Mucosa of gallbladder (tissue), 1 donor: Measurements from ENCODE around the gene IL17B. TPM values are rescaled to one million over a fixed set of nuclear protein-coding genes. Genes with fewer than 3 reads are reported as not detected.
A peak's percentile ranks its signal among the peaks of the same experiment; 100 is the strongest.

Experiments
- DNase-seq: peaks from one replicate; pipeline ENCODE4 v3.0.0-alpha.2; 2020; ENCODE audit warnings: low spot score
- total RNA-seq: library from RNA; stranded (reverse); gene quantifications from one replicate; pipeline ENCODE4 v1.2.1, GENCODE V29; 2021
- donor health status: DM: no; HTN: no; CAD: no.

IL17B gene
- total RNA-seq, 1 donor from 2014 or later: 0.52 TPM

DNA sequence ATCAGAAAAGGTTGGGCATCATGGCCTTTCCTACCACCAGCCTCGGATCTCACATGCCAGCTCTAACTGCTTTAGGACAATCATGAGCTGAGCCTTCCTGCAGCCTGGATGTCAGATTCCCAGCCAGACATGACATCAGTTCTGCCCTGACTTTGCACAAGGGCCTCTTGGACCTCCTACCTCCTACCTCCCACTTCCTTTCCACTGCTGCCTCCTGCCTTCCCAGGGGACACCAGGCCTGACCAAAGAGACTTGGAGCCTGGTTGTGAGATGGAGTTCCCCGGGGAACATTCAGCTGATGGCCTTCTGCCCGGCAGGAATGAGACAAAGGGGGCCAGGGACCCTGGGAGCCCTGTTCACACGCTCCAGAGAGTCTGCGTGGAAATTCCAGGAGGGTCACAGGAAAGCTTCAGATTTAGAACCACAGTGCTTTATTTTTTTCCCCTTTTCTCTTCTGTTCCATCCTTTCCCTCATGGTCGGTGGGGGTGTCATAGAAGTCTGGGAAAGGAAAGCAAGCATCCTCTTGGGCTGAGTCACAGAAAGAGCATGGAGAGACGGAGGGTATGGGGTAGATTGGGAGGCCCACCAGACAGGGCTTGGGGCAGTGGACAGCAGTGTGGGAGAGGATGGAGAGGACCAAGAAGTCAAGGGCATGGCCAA is 35.4 kb upstream of the IL17B start:
- no peak for DNase-seq

DNA sequence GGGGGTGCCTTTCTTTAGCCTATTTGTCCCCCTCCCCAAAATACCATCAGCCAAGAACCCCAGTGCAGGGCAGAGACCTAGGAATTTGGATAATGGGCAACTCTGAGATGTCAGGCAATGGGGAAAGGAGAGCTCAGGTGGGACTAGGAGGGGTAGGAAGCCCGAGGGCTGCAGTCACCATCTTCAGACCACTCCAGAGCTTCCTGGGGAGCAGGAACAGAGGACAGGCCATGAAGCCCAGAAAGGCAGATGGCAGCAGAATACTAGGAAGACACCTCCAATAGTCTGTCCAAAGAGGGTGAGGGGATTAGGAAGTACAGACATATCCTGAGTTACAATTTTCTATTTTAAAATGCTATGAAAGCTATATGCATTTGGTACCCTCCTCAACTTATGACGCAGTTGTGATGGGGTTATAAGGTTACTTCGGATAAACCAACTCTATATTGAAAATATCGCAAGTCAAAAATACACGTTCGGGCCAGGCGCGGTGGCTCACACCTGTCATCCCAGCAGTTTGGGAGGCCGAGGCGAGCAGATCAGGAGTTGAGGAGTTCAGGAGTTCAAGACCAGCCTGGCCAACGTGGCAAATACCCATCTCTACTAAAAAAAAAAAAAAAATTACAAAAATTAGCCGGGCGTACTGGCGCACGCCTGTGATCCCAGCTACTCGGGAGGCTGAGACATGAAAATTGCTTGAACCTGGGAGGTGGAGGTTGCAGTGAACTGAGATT is 34.6 kb upstream of the IL17B start:
- no peak for DNase-seq

DNA sequence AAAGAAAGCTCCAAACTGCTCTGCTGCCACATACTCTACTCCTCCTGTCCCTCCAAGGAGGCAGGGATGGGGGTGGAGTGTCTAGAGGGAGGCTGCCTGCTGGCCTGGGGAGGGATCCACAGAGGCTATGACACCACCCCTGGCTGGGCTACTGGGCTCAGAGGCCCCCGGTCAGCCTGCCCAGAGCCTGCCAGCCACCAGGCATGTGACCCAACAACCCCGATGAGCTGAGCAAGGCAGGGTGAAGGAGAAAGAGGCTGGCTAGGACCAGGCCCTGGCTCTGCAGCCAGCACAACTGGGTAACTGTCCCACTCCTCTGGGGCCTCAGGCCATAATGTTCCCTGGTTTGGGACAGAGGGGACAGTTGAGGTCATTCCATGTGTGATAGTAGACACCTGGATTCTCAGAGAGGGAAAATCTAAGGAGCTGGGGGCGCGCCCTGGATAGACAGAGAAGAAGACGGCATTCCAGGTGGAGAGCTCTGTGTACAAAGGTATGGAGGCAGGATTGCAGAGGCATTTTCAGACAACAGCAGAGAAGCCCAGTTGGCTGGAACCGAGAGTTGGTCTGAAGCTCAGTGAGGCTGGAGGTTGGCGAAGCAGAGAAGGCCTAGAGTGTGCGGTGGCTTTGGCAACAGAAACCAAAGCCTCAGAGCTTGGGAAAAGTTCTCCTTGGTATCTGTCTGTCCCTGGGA is 33.8 kb upstream of the IL17B start:
- no peak for DNase-seq

DNA sequence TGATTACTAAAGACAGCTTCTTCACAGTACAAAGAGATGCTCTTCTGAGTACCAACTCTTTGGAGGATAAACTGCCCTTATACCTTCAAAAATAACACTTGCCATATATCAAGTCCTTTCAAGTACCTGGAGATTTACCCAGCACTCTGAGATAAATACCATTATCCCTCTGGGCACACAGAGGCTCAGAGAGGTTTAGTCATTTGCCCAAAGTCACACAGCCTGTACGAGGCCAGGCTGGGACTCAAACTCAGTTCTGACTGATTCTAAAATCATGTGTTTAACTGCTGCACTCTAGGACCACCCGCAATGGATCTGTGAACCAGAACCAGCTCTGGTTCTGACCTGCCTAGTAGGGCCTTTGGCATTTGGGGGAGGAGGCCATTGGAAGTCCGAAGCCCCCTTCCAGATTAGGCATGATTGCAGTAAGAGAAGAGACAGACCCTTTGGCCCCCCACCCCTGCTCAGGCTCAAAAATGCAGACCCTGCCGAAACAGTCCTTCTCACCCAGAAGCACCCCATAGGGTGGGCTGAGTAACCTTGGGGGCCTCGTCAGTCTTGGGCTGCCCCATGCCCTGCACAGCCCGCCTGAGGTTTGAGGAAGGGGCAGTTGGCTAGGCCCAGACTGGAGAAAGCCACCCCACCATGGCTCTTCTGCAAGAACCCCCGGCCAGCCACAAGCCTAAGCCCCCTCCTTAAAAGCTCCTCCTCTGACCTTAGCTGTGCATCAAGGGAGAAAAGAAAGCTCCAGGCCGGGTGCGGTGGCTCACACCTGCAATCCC is 32.8 kb upstream of the IL17B start:
- no peak for DNase-seq

DNA sequence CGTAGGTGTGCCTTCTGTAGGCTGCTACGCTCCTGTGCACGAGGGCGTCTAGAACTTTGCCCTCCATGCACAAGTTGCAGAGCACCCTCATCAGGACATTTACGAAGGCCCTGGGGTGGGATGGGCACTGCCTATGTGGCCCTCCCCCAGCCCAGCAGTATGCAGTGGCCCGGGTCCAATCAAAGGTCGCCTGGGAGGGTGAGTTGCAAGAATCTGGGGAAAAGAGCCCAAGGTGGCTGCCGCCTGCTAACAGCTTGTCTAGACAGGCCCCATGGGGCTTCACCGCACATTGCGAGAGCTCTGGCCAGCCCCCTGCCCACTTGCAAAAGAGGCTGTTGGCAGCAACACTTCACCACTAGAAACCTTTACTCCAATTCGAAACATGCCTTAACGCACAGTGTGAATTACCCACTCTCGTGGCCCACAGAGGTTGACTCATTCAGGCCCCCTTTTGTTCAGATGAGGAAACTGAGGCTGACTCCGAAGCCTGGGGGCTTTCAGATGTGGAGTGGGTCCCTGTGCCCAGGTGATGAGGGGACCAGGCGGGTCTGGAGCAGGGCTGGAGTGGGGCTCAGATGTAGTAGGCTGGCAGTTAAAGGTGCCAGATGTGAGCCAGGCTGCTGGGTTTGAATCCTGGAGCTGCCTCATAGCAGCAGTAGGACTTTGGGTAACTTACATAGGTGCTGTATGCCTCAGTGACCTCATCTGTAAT is 31.8 kb upstream of the IL17B start:
- DNase-seq: no peak

DNA sequence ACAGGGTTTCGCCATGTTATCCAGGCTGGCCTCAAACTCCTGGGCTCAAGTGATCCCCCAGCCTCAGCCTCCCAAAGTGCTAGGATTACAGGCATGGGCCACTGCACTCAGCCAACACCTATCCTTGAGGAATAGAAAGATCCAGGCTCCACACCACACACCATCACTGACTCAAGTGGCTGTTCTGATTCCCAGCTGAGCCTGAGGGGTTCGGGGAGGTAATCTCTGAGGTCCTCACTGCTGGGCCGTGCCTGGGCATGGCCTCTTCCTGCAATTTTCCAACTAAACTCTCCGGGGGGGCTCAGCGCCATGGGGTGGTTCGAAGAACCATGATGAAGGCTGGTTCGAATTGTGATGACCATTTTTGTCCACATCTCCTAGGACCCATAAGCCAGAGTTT is 31.0 kb upstream of the IL17B start:
- no peak for DNase-seq

DNA sequence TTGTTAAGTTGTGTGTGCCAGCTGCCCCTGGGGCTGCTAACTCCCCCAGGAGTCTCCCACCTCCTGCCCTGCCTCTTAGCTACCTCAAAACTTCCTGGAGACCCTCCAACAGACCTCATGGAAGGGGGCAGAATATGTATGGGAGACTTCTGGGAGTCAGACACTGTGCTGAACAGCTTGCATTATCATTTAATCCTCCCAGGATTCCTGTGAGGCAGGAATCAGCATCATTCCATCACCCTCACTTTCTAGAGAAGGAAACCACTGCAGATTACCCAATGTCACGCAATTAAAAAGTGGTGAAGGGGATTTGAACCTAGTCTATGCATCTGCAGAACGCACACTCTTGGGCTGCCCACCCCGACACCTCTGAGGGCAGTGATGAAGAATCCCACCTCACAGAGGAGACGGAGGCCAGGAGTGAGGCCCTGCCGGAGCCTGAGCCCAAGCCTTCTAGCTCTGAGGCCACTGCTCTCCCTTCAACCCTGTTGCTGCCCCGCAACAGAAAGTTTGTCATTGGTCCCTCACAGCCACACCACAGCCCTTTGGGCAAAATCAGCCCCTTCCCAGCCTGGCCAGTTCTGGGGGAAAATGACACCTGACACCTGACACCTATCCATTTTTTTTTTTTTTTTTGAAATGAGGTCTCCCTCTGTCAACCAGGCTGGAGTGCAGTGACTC is 30.3 kb upstream of the IL17B start:
- DNase-seq: no peak

DNA sequence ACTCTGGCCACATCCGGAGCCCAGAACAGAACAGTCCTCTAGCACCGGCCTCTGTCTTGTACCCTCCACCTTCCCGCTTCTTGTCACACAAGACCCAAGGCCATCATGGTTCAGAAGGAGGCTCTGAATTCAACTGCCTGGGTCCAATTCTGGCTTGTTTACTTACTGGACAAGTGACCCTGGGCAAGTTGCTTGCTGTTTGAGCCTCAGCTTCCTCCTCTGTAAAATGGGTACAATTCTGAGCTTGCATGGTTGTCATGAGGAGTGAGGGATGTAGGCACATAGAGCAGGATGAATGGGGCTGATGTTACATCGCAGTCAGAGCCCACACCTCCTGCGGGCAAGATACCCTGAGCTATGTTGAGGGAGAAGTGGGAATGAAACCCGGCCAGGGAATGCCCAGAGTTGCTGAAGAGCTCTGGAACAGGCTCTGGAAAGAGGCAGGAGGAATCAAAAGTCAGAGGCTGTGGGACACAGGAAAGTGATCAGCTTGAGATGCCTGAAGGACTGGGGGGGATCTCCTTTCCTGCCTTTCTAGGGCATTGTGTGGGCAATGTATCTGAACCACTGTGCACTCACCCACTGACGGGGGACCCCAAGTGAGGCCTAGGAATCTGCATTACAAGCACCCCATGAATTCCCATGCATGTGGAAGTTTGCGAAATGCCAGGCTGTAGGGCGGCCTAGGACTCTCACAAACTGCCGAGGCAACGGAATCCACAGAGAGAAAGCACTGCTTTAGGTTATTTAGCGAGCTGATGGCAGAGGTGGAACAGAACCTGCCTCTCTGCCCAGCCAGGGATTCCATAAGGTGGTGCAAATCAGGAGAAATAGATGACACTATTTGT is 29.4 kb upstream of the IL17B start:
- no peak for DNase-seq

DNA sequence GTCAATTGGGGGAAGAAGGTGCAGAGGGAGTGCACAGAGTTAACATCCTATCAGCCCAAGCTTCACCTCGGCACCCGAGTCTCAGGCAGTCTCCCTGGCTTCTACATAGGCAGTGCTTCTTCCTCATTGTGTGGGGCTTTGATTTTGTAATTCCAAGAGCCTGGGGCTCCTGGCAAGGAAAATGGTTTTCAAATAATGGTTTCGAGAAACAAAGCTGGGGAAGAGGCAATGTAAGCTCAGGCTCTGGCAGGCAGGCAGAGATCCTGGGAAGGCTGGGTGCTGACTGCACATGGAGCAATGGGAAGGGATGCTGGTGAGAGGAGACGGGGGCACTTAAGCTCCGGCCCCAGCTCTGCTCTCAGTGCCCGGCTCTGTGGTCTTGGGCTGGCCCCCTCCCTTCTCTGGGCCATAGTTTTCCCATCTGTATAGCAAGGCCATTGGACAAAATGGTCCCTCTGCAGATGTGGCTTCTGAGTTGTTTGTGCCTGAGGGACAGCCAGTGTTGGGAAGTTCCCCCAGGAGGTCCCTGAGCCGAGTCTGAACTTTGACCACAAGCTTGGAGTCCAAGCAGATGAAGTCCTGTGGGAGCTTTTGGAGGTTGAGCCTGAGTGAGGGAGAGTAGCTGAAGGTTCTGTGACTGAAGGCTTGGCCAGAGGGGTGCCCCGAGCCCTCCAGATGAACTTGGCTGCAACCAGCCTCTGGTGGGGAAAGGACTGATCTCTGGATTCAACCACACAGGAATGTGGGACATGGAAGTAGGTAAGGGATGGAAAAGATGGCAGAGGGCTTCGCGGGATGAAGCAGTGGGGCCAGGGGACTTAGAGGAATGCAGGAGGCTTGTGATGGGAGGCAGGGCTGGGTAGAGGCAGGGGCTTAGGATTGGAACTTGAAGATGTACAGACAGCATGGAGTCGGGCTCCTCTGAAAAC is 28.5 kb upstream of the IL17B start:
- no peak for DNase-seq

DNA sequence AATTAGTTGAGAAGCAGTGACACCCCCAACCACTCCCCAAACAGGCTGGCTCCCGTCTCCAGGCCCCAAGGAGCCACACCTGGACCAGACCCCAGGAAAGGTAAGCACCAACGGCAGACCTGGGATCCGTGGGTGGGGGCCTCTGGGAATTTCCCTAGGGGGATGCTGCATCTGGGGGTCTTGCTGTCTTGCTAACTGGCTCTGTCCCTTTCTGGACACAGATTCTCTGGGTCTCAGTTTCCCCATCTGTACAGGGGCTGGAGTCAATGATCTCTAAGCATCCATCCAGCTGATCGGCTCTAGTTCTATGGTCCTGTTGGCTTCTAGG is 27.9 kb upstream of the IL17B start:
- no peak for DNase-seq

DNA sequence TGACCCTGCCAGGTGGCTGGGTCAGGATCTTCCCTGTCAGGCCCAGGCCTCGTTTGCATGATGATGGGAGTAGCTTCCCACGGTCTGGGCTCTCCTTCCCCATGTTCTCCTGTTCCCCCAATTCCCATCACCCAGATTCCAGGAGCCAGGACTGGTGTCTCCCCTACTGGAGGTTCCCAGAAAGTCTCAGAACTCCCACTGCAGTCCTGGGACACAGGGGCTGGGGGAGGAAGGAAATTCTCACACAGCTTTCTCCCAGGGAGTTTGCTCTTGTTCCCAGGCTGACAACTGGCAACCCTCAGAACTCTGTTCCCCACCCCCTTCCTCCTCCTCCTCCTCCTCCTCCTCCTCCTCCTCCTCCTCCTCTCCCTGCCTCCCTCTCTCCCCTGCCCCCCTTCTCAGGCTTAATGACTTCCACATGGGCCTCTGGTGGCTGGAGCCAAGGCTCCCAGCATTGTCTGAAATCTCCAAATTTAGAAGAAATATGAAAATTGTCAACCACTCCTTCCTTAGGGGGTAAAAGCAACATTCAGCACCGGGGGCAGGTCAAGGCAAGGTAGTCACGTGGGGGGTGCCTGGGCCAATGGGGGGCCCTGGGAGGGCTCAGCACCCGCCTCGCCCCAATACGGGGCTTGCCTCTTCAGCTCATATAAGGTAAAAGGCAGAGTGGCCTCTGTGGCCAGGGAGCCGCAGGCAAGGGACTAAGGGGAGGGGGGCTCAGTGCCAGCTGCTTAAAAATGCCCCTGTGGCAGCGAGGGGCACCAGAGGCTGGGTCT is 27.3 kb upstream of the IL17B start:
- DNase-seq: peak; percentile 79

DNA sequence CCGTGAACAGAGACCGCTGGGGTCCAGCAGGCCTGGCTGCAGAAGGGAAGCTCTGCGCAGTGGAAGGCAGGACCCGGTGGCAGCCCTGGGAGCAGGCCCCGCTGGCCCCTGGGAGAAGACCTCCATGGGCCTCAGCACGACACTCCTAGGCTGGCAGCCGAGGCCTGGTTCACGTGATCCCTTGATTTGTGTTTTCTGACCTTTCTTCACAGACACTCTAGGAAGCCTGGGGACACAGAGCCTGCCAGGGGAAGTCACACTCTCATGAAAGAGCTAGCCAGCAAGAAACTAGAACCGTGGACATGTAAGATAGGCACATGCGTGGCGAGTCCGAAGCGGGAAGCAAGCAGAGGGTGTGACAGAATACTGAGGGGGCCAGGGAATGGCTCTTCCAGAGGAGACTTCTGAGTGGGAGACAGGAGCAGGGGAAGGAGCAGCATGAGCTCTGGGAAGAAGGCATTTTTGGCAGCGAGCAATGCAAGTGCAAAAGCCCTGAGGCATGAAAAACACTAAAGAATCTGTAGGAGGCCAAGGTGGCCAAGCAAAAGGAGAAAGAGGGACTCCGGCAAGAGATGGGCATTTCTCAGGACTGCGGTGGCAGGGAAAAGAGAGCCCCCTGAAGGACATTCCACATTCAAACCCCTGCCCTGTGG is 26.6 kb upstream of the IL17B start:
- no peak for DNase-seq

DNA sequence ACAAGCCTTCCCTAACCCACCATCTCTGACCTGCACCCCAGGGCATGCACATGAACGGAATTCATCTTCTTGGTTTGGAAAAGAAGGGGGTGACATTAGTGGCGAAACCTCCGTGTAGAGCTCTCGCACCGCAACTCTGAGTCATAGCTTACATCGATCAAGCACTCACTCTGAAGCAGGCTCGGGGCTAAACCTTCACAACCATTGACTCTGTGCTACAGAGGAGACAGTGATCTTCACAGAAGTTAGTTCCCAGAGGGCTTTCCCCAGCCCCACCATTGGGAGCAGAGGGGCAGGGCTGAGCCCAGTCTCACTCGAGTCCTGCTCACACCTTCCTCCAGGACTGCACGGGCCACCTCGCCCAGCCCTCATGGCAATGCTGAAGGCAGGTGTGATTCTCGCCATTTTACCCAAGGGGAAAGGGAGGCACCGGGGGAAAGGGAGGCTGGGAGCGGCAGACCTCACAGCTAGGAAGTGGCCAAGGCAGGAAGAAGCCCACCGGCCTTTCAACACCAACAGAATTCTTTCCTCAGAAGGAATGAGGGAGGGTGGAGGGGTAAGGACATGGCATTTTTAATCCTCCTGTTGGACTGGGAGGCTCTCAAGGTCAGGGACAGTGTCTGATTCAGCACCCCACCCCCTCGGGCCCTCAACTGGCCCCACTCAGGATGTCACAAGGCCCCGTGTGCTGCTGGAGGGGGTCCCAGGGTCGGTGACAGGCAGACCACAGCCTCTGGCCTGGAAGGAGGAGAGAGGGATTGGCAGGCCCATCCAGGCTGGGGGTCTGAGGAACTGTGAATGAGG is 25.9 kb upstream of the IL17B start:
- DNase-seq: no peak

DNA sequence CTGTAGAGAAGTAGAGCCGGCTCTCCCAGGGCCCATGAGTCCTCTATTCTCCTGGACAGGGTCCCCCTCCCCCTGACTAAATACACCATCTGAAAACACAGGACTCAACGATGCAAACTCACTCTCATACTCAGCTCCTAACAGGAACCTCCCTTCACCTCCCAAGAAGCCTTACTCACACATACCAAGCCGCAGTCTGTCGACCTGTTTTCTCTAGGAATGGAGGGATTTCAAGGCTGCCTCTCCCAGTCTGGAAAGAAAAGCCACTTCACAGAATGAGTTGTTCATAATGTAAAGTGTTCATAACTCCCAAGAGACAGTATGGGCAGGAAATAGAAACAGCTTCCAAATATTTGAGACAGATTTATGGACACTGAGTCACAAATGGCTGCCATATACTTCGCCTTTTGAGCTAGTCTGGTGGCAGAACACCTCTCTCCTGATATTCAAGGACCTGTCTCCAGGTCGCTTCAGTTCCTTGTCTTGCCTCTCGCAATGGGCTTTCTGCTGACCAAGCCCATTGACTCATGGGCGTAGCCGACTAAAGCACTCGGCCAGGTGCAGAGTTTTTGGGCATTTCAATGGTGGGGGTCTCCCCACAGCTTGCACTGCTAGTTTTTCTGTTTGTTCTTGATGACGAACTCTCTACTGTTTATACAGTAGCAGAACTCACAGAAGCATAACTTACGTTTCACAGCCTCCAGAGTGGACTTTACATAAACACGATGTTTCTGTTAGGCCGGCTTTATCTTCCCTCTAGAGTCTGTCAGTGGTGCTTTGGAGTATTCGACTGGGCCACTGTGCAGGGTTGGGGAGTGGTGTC is 25.0 kb upstream of the IL17B start:
- DNase-seq: no peak

DNA sequence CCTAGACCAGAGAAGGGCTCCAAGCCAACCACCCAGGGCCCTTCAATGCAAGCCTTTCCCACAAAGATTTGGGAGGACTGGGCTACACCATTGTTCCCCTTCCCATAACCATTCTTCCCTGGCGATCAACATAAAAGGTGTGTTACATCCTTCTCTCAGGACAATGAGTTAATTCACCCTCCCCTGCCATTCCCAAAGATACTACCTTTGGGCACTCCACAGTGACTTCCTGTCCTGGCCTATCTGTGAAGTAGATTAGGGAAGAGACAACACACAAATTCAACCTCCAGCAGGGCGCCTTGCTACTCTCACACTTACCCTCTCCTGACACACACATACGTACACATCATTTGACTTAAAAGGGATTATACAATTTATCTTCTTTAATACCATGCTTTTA is 23.2 kb upstream of the IL17B start:
- DNase-seq: no peak

DNA sequence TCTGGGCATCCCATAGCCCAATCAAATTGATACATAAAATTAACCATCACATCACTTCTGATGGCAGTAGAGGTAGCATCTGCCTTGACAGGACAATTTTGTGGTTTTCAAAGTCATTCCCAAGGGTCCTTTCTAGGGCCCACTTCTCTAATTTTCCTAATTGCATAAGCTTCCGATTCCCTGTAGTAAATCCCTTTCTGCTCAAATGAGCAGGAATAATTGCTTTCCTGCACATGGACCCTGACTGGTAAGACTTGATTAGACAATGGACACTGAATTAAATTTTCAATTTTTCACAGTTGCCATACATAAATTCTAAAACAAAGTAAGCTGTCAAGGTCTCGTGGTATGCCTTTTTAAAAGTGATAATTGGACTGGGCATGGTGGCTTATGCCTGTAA is 22.0 kb upstream of the IL17B start:
- no peak for DNase-seq
